OCI-LY1 (cell line): ENCODE measurements around the gene CRISPLD2.

Experiments used
- EZH2 ChIP-seq: fragments of 200-600 bp; sonication (generic), shearing (Covaris generic); IDR thresholded peaks from 2 replicates; pipeline ENCODE4 v1.8.0; 2017; ENCODE audit warnings: borderline replicate concordance, mixed run types, mild to moderate bottlenecking, antibody characterized with exemption, low read length, moderate library complexity, mixed read lengths
- TF ChIP-seq, protein P1 (sequence below): fragments of 200-600 bp; sonication (generic), shearing (Covaris generic); IDR thresholded peaks from 2 replicates; pipeline ENCODE4 v1.5.1; 2017; ENCODE audit warnings: mild to moderate bottlenecking, antibody characterized with exemption, low read length, moderate library complexity, mixed read lengths

DNA sequence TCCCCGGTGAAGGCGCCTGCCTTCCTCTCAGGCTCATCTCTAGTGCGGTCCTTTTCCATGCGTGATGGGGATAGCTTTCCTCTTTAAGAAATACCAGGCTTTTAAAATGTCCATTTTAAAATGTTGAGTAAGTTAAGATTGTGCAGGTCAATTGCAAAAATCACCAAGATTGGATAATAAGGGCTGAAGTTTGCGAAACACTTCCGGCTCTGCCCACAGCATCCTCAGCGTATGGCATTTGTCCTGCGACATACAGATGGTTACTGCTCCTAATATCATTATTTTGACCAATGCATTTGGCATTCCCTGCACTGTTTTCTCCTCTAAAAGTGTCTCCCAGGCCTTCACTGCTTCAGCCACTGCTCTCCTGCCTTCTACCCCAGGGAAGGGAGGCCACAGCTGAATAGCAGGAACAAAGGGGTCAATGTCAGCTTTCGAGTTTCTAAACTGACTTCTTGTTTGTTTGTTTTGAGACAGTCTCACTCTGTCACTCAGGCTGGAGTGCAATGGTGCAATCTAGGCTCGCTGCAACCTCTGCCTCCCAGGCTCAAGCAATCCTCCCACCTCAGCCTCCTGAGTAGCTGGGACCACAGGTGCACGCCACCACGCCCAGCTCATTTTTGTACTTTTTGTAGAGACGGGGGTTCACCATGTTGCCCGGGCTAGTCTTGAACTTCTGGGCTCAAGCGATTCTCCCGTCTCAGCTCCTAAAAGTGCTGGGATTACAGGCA, 91.9 kb downstream of the CRISPLD2 start:
- TF ChIP-seq, protein P1, sequence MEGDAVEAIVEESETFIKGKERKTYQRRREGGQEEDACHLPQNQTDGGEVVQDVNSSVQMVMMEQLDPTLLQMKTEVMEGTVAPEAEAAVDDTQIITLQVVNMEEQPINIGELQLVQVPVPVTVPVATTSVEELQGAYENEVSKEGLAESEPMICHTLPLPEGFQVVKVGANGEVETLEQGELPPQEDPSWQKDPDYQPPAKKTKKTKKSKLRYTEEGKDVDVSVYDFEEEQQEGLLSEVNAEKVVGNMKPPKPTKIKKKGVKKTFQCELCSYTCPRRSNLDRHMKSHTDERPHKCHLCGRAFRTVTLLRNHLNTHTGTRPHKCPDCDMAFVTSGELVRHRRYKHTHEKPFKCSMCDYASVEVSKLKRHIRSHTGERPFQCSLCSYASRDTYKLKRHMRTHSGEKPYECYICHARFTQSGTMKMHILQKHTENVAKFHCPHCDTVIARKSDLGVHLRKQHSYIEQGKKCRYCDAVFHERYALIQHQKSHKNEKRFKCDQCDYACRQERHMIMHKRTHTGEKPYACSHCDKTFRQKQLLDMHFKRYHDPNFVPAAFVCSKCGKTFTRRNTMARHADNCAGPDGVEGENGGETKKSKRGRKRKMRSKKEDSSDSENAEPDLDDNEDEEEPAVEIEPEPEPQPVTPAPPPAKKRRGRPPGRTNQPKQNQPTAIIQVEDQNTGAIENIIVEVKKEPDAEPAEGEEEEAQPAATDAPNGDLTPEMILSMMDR: no peak
- no peak for TF ChIP-seq EZH2
